Mucosa of descending colon (tissue), 3 donors: Measurements from ENCODE around the gene FXYD1. TPM values are rescaled to one million over a fixed set of nuclear protein-coding genes. Genes with fewer than 3 reads are reported as not detected.

Experiments used
- ATAC-seq: fragments of 200-7000 bp; cut with Tn5 transposase; one replicate; pipeline ENCODE4 v1.9.1; 2020; ENCODE audit warnings: mild to moderate bottlenecking, moderate library complexity
- DNase-seq, 3 donors: peaks; one replicate each; pipeline ENCODE4 v3.0.0-alpha.2; 2020
- H3K36me3 ChIP-seq: fragments of 200-600 bp; one replicate; pipeline ENCODE4 v1.8.0; 2021; ENCODE audit warnings: low read depth, mild to moderate bottlenecking
- H3K4me1 ChIP-seq: fragments of 200-600 bp; one replicate; pipeline ENCODE4 v1.8.0; 2021; ENCODE audit warnings: low read depth, mild to moderate bottlenecking
- H3K4me3 ChIP-seq: fragments of 200-600 bp; one replicate; pipeline ENCODE4 v1.8.0; 2021; ENCODE audit warnings: mild to moderate bottlenecking
- H3K9me3 ChIP-seq: fragments of 200-600 bp; one replicate; pipeline ENCODE4 v1.8.0; 2021; ENCODE audit warnings: mild to moderate bottlenecking
- intact Hi-C, 2 donors: fragments of 100-400 bp; cut with DNase I in 1 of 2; cut with micrococcal nuclease in 1 of 2; formaldehyde crosslinking; loops; one replicate each; pipeline versions ENCODE4 v1.11.0 to v1.11.1; 2022; cut with DNase I, micrococcal nuclease
- long read RNA-seq, 2 donors: library from polyadenylated mRNA; unstranded; transcript quantifications; one replicate each; pipeline ENCODE4 v2.0.0, GENCODE V29; 2019 to 2021
- total RNA-seq, 3 donors: library from RNA; stranded (reverse); fragmentation: NEBNext Ultra II Directional in 2 of 3; extraction: Animal tissue kit (Norgen Biotek cat#: 25700) in 2 of 3; gene quantifications; one replicate each; pipeline versions ENCODE4 v1.2.1 to v1.2.4, GENCODE V29; 2021 to 2023
- TF ChIP-seq, protein P1 (sequence below): fragments of 200-600 bp; IDR thresholded peaks from one replicate; pipeline ENCODE4 v1.8.0; 2022; ENCODE audit warnings: antibody characterized with exemption, mild to moderate bottlenecking
- donor health status: DM: no; HTN: no; CAD: no; lungs with moderate emphysema.
- donor health status: DM: no; HTN: no; CAD: no.
- donor health status: DM: no; HTN: yes; CAD: no.

FXYD1 gene
- total RNA-seq: 10 to 100 TPM; 13.3 to 71.0 (median 15.4) TPM
- long read RNA-seq, donor 1, transcript FXYD1-201 (8 exons, 592 nt): minor isoform, 7 of 24 reads
- long read RNA-seq, donor 1, transcript FXYD1-206 (8 exons, 486 nt): major isoform, 10 of 24 reads
- long read RNA-seq, donor 1, partial matches to known transcripts: 2 of 24 reads
- long read RNA-seq, donor 1, other reads (novel, unspliced or antisense): 0 of 24 reads
- long read RNA-seq, donor 2, partial matches to known transcripts: 1 of 2 reads
- long read RNA-seq, donor 2, other reads (novel, unspliced or antisense): 0 of 2 reads

- H3K4me1 ChIP-seq: peaks cover 25% of the 10 kb centered on the region
- TF ChIP-seq, protein P1, sequence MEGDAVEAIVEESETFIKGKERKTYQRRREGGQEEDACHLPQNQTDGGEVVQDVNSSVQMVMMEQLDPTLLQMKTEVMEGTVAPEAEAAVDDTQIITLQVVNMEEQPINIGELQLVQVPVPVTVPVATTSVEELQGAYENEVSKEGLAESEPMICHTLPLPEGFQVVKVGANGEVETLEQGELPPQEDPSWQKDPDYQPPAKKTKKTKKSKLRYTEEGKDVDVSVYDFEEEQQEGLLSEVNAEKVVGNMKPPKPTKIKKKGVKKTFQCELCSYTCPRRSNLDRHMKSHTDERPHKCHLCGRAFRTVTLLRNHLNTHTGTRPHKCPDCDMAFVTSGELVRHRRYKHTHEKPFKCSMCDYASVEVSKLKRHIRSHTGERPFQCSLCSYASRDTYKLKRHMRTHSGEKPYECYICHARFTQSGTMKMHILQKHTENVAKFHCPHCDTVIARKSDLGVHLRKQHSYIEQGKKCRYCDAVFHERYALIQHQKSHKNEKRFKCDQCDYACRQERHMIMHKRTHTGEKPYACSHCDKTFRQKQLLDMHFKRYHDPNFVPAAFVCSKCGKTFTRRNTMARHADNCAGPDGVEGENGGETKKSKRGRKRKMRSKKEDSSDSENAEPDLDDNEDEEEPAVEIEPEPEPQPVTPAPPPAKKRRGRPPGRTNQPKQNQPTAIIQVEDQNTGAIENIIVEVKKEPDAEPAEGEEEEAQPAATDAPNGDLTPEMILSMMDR: no peak
- intact Hi-C loops: no loop called here
- H3K36me3 ChIP-seq: no peaks in the 10 kb centered on the region
- no peaks in the 10 kb centered on the region for H3K9me3 ChIP-seq
- DNase-seq (peak in 1 of 3 donors; percentile 59), ATAC-seq (no peak)
- no peak within 1 kb of the TSS for H3K4me3 ChIP-seq
Observed at GRCh38 chr19:35138305-35138892, at the start of gene FXYD1. Gene FXYD1, plus strand, starts transcription at chr19:35138824. Its CDS starts 1,256 bp downstream, at chr19:35140080.

- H3K36me3 ChIP-seq: no peaks in the 10 kb centered on the region
- TF ChIP-seq, protein P1: no peak
- no peaks in the 10 kb centered on the region for H3K9me3 ChIP-seq
- ATAC-seq: no peak
- no peak overlapping the region for H3K4me3 ChIP-seq
- DNase-seq: no peak
- peaks cover 3% of the 10 kb centered on the region for H3K4me1 ChIP-seq
- intact Hi-C loops: no loop called here
Observed at GRCh38 chr19:35089554-35089953, 49.1 kb upstream of the FXYD1 start.

DNA sequence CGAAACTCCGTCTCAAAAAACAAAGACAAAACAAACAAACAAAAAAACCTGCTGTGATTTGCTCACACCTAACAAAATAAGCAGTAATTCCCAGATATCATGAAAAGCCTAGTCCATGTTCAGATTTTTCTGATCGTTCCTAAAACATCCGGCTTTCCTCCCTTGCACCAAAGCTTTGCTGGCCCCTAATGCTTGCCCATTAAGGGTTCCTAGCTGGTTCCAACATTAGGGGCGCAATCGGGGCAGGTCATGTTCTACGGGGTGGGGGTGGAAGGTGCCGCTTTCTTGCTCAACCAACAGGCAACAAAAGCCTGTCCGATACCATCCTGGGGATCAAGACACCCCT lies 48.5 kb upstream of the FXYD1 start:
- H3K36me3 ChIP-seq: no peaks in the 10 kb centered on the region
- H3K9me3 ChIP-seq: no peaks in the 10 kb centered on the region
- TF ChIP-seq, protein P1: no peak
- intact Hi-C loops: no loop called here
- no peak overlapping the region for H3K4me3 ChIP-seq
- H3K4me1 ChIP-seq: peaks cover 3% of the 10 kb centered on the region
- DNase-seq: no peak
- ATAC-seq: no peak

DNA sequence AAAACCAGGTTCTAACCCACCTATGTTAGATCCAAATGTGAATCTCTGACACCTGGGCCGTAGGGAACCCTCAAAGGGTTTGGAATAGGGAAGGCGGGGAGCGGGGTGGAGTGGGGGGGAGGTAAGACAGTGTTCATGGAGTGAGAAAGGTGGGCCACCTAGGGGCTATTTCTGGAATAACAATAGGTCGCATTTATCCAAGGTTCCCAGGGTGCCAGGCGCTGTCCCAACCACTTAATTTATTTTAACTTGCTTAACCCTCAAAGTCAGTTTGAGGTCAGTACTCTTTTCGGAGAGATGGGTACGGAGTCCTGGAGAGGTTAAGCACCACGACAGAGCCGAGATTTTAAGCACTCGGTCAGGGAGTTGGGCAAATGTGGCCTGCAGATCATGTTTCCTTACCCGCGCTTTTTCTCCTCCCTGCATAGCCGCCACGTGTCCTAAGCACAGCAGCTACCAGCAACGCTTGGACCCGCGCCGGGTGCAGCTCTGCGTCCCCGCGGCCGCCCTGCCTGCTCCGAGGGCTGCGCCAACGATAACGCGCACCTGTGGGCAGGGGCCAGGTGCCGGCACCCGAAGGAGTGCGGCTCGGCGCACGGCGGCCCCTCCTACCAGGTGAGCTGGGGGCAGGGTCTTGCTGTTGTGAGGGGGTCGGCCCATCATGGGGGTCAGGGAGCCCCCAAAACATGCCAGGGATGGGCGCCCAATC lies 48.0 kb upstream of the FXYD1 start:
- ATAC-seq: peak; percentile 87
- TF ChIP-seq, protein P1: peak; percentile 28
- H3K4me1 ChIP-seq: peaks cover 3% of the 10 kb centered on the region
- no peak overlapping the region for H3K4me3 ChIP-seq
- no peaks in the 10 kb centered on the region for H3K36me3 ChIP-seq
- intact Hi-C loops: no loop called here
- peak in 1 of 3 donors; percentile 76 for DNase-seq
- H3K9me3 ChIP-seq: no peaks in the 10 kb centered on the region

DNA sequence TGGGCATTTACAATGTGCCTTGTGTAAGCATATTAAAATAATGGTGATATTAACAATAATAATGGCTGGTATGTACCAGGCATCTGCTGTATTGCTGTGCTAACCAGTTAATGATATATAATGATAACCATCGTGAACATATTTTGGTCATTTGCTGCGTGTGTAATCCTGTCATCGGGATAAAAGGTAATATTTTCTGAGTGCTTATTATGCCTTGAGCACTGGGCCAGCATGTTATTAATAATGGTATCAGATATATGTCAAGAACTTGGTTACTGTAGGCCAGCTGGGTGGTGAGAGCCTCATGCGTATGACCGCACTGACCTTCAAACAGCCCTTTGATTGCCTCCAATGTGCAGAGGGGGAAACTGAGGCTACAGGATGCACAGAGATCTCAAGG lies 45.2 kb upstream of the FXYD1 start:
- no peaks in the 10 kb centered on the region for H3K36me3 ChIP-seq
- TF ChIP-seq, protein P1: no peak
- intact Hi-C loops: no loop called here
- no peak overlapping the region for H3K4me3 ChIP-seq
- no peaks in the 10 kb centered on the region for H3K9me3 ChIP-seq
- no peak for ATAC-seq
- H3K4me1 ChIP-seq: peaks cover 3% of the 10 kb centered on the region
- no peak for DNase-seq
